Measurements from ENCODE around the gene TCF4.

TCF4 gene

DNA sequence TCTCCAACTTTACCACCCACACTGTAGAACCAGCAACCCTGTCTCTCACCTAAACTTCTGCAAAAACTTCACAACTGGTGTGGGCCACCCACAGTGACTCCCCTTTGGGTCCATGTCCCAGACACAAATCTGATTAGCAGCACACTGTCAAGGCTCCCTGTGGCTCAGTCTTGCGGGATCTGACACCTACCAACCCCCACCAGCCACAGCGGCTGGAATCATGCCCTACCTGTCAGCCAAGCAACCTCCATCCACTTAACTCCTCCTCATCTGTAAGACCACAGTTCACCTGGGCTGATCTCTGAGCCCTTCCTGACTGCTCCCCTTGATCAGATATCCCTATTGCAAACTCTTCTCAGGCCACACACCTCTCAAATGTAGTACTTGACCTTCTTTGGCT is 14.6 kb downstream of the TCF4 start:
- no peak for ATAC-seq
- Mint-ChIP-seq H3K4me1 (peaks cover 33% of the 10 kb centered on the region), H3K27ac (no peak overlapping the region), H3K27me3 (no peaks in the 10 kb centered on the region), H3K36me3 (peaks cover 6% of the 10 kb centered on the region), H3K4me3 (no peak overlapping the region), H3K9me3 (no peaks in the 10 kb centered on the region)

- H3K27ac Mint-ChIP-seq: no peak overlapping the region
- no peak for ATAC-seq
- peaks cover 15% of the 10 kb centered on the region for H3K36me3 Mint-ChIP-seq
- no peak overlapping the region for H3K4me3 Mint-ChIP-seq
- H3K4me1 Mint-ChIP-seq: peaks cover 24% of the 10 kb centered on the region
- peaks cover 6% of the 10 kb centered on the region for H3K9me3 Mint-ChIP-seq
- no peaks in the 10 kb centered on the region for H3K27me3 Mint-ChIP-seq
Measured at GRCh38 chr18:55570966-55571365, 17.0 kb downstream of the TCF4 start.

- H3K27me3 Mint-ChIP-seq: no peaks in the 10 kb centered on the region
- no peak overlapping the region for H3K27ac Mint-ChIP-seq
- H3K4me3 Mint-ChIP-seq: no peak overlapping the region
- no peak for ATAC-seq
- H3K4me1 Mint-ChIP-seq: peaks cover 13% of the 10 kb centered on the region
- H3K9me3 Mint-ChIP-seq: peaks cover 6% of the 10 kb centered on the region
- H3K36me3 Mint-ChIP-seq: peaks cover 24% of the 10 kb centered on the region
Measured at GRCh38 chr18:55566456-55566935, 21.5 kb downstream of the TCF4 start.

- Mint-ChIP-seq H3K27ac (no peak overlapping the region), H3K4me1 (no peaks in the 10 kb centered on the region), H3K27me3 (no peaks in the 10 kb centered on the region), H3K9me3 (no peaks in the 10 kb centered on the region), H3K36me3 (peaks cover 9% of the 10 kb centered on the region), H3K4me3 (no peak overlapping the region)
- no peak for ATAC-seq
Measured at GRCh38 chr18:55559739-55560138, 28.3 kb downstream of the TCF4 start.

DNA sequence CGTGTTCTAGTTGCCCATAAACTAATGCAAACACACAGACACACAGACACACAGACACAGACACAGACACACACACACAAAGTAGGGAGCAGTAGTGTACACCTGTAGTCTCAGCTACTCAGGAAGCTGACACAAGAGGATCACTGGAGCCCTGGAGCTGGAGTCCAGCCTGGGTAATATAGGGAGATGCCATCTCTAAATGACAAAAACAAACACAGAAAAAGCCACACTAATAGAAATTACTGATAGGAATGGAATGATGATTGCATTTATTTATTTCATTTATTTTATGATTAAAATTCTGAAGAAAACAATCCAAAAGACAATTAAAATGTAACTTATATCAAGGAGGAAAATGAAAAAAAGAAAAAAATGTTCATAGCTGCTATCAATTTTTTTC is 30.8 kb downstream of the TCF4 start:
- Mint-ChIP-seq H3K27ac (no peak overlapping the region), H3K36me3 (peaks cover under 1% of the 10 kb centered on the region), H3K27me3 (no peaks in the 10 kb centered on the region), H3K9me3 (no peaks in the 10 kb centered on the region), H3K4me3 (no peak overlapping the region), H3K4me1 (no peaks in the 10 kb centered on the region)
- ATAC-seq: no peak

DNA sequence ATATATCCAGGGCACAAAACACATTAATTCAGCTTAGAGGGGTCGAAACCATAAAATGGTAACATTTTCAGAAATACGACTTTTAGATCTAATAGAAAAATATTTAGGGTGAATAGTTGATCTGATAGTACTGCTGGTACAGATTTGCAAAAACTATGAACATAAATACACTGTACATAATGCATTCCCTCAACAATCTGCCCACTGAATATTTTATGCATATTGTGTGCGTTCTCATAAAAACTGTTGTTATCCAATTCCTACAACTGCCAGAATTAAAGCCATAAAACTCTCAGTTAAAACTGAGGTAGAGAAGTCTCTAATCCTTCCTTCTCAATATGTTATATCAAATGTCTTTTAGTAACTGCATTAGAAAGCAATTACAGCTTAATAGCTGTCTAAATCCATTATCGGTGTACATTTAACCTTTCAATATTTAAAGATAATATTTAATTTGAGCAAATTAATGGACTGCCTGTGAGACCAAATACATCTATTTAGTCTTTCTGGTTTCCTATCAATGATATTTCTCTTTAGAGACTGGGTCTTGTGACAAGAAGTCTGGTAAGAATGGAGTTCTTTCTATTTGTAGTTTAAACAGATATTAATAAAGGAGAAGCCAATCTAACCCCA is 32.5 kb downstream of the TCF4 start:
- Mint-ChIP-seq H3K27me3 (no peaks in the 10 kb centered on the region), H3K36me3 (peaks cover 18% of the 10 kb centered on the region), H3K27ac (no peak overlapping the region), H3K9me3 (no peaks in the 10 kb centered on the region), H3K4me3 (no peak overlapping the region), H3K4me1 (peaks cover 5% of the 10 kb centered on the region)
- no peak for ATAC-seq

DNA sequence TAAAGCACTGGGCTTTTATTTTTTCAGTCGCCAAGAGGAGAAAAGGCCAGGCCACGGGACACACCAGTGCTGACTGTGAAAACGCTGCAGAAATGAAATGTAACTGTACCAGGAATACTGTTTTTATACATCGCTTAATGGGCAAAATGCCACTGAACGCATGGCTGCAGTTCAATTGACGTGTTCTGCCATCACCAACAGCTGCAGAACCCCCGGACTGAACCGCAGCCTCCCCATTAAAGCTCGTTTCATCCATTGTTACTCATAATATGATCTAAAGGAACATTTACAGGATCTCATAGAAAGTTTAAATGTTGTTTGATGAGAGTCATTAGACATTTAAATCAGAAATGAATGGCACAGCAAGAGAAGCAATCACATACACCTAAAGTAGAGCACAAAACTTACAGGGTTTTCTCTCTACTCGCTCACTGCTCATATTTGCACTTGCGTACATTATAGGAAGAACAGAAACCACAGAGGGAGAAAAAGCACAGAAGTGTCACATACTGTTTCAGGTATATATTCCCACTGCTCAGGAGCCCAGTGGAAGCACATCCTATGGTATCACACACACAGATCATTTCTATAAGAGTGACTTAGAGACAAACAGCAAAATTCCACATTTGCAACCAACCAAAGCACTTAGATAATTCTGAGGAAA is 35.3 kb downstream of the TCF4 start:
- H3K36me3 Mint-ChIP-seq: peaks cover 18% of the 10 kb centered on the region
- ATAC-seq: peak; percentile 36
- H3K9me3 Mint-ChIP-seq: no peaks in the 10 kb centered on the region
- no peak overlapping the region for H3K27ac Mint-ChIP-seq
- H3K27me3 Mint-ChIP-seq: no peaks in the 10 kb centered on the region
- H3K4me1 Mint-ChIP-seq: peaks cover 5% of the 10 kb centered on the region
- no peak overlapping the region for H3K4me3 Mint-ChIP-seq

DNA sequence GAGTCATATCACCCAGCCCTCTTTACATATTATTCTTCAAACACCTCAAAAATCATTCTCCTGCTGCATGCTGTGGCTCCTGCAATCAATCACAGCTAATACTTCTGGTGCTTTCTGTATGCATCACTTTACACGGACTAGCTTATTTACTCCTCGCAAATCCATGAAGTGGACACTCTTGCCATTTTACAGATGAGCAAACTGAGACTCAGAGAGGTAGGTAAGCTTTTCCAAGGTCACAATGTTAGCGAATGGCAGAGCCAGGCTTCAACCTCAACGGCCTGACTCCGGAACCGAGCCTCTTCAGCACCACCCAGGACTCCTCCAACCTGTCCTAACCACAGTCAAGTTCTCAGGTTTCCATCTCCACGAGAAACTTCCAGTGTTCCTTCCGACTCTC is 36.8 kb downstream of the TCF4 start:
- H3K27ac Mint-ChIP-seq: no peak overlapping the region
- H3K27me3 Mint-ChIP-seq: no peaks in the 10 kb centered on the region
- H3K9me3 Mint-ChIP-seq: no peaks in the 10 kb centered on the region
- no peak overlapping the region for H3K4me3 Mint-ChIP-seq
- ATAC-seq: no peak
- peaks cover 10% of the 10 kb centered on the region for H3K4me1 Mint-ChIP-seq
- H3K36me3 Mint-ChIP-seq: peaks cover 18% of the 10 kb centered on the region

GRCh38 chr18:55550471-55550870 is 37.5 kb downstream of the TCF4 start:
- Mint-ChIP-seq H3K4me1 (peaks cover 10% of the 10 kb centered on the region), H3K36me3 (peaks cover 18% of the 10 kb centered on the region), H3K9me3 (no peaks in the 10 kb centered on the region), H3K27ac (no peak overlapping the region), H3K27me3 (no peaks in the 10 kb centered on the region), H3K4me3 (no peak overlapping the region)
- no peak for ATAC-seq

GRCh38 chr18:55549474-55550104 is 38.4 kb downstream of the TCF4 start:
- Mint-ChIP-seq H3K4me1 (peaks cover 10% of the 10 kb centered on the region), H3K27ac (no peak overlapping the region), H3K9me3 (no peaks in the 10 kb centered on the region), H3K4me3 (no peak overlapping the region), H3K36me3 (peaks cover 18% of the 10 kb centered on the region), H3K27me3 (no peaks in the 10 kb centered on the region)
- no peak for ATAC-seq

DNA sequence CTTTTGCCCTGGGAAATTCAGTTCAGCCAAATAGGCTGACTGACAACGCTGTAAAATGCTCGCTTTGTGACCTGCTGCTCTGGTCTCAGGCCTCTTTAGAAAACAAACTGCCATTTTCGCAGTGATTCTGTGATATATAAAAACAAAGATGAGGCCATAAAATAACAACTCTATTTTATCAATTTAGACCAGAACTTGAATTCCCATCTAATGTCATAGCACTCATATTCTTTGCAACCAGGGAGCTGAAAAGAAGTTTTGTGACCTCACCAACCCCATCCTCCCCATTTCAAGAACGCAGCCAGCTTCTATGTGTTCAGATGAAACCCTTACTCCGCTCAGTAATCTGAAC is 40.3 kb downstream of the TCF4 start:
- Mint-ChIP-seq H3K36me3 (peaks cover 18% of the 10 kb centered on the region), H3K27me3 (no peaks in the 10 kb centered on the region), H3K27ac (no peak overlapping the region), H3K9me3 (no peaks in the 10 kb centered on the region), H3K4me1 (peaks cover 10% of the 10 kb centered on the region), H3K4me3 (no peak overlapping the region)
- no peak for ATAC-seq

GRCh38 chr18:55546851-55547704 is 40.9 kb downstream of the TCF4 start:
- Mint-ChIP-seq H3K27ac (no peak overlapping the region), H3K36me3 (peaks cover 16% of the 10 kb centered on the region), H3K4me3 (no peak overlapping the region), H3K4me1 (peaks cover 10% of the 10 kb centered on the region), H3K27me3 (no peaks in the 10 kb centered on the region), H3K9me3 (no peaks in the 10 kb centered on the region)
- no peak for ATAC-seq

GRCh38 chr18:55544014-55544413 is 44.0 kb downstream of the TCF4 start:
- ATAC-seq: no peak
- H3K27me3 Mint-ChIP-seq: no peaks in the 10 kb centered on the region
- no peaks in the 10 kb centered on the region for H3K36me3 Mint-ChIP-seq
- no peak overlapping the region for H3K27ac Mint-ChIP-seq
- peaks cover 5% of the 10 kb centered on the region for H3K4me1 Mint-ChIP-seq
- no peak overlapping the region for H3K4me3 Mint-ChIP-seq
- no peaks in the 10 kb centered on the region for H3K9me3 Mint-ChIP-seq

DNA sequence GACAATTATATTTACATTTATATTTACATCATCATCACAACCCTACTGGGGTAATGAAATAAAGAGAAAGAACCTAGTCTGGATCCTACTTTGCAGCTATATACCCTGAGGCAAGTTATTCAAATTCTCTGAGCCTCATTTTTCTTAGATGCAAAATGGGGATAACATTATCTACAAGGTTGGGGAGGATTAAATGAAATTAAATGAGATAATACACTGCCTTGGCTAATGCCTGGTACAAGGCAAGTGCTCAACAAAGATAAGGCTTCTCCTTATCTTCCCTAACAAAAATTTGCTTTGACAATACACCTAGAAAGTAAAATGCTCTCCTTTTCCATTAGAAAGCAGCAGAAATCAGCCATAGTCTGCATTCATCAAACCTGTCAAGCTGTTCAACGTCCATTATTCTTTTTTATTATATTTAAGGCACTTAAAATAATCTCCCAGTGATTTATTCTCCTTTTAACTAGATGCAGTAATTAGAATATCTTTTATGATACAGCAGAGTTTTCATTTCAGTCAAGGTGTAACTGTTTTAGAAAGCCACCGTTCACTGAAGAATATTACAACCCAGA is 44.8 kb downstream of the TCF4 start:
- Mint-ChIP-seq H3K9me3 (no peaks in the 10 kb centered on the region), H3K4me1 (peaks cover 5% of the 10 kb centered on the region), H3K27ac (no peak overlapping the region), H3K4me3 (no peak overlapping the region), H3K36me3 (no peaks in the 10 kb centered on the region), H3K27me3 (no peaks in the 10 kb centered on the region)
- ATAC-seq: no peak

DNA sequence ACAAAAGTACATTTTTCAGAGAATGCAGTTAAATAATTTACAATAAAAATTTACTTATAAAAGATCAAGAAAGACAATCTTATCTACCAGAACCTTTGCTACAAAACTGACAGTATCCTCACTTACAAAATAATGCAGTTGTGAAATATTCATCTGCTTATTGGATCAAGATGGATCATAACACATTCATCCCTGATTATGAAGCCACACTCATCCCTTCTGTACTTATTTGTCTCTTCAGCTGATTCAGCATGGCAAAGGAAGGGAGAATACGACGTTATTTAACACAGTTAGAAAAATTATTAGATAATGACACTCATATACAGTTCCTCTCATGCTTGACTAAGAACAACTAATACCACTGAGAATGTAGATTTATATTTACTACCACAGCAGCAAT is 46.4 kb downstream of the TCF4 start:
- no peaks in the 10 kb centered on the region for H3K36me3 Mint-ChIP-seq

More for the DNA sequence above, 46.4 kb downstream of the TCF4 start:
- no peak for ATAC-seq
- Mint-ChIP-seq H3K27ac (no peak overlapping the region), H3K4me1 (peaks cover under 1% of the 10 kb centered on the region), H3K4me3 (no peak overlapping the region), H3K9me3 (no peaks in the 10 kb centered on the region), H3K27me3 (no peaks in the 10 kb centered on the region)

Data from stimulated activated memory B cell treated with anti-CD40 and anti-IgM and Interleukin-4, amounts not matched to agents 10 μg/mL and 1 μg/mL and 100 μg/mL, for 72 hours (primary cell).